H1 (cell line): ENCODE data around the gene SEC31A. TPM values are rescaled to one million over a fixed set of nuclear protein-coding genes. Genes with fewer than 3 reads are reported as not detected.

Experiments used
- CTCF ChIA-PET: fragments of 300-600 bp; sonication (Branson Sonifier 250); formaldehyde crosslinking; loops from one replicate; lab custom pipeline; 2021; ENCODE audit not compliant: partially characterized antibody; lab: Charles Lee
- POLR2A ChIA-PET: fragments of 300-600 bp; sonication (Branson Sonifier 250); formaldehyde crosslinking; loops from one replicate; lab custom pipeline; 2021; ENCODE audit warnings: inconsistent platforms; ENCODE audit not compliant: partially characterized antibody; lab: Charles Lee
- DNase-seq, 2 experiments: peaks; one replicate each; pipeline versions ENCODE4 v3.0.0 to v3.0.0-alpha.2; 2010 to 2022; ENCODE audit warnings: low spot score in 2 of 2, low read depth in 1 of 2, mixed read lengths in 1 of 2
- FAIRE-seq: peaks from 2 replicates; lab custom pipeline; 2011; peaks lifted over from hg19 to GRCh38; lab: Jason Lieb, UNC
- H2AFZ ChIP-seq: 2 replicates; pipeline ENCODE4 v1.8.1; 2012; ENCODE audit warnings: low read length, inconsistent platforms
- H2AK5ac ChIP-seq: 2 replicates; pipeline ENCODE4 v1.6.1; 2013; ENCODE audit warnings: low read depth, low read length
- H2BK120ac ChIP-seq: replicated peaks from 2 replicates; pipeline ENCODE3; 2013; ENCODE audit warnings: low read depth, low read length, inconsistent platforms
- H2BK12ac ChIP-seq: 2 replicates; pipeline ENCODE4 v1.6.1; 2013; ENCODE audit warnings: low read depth, low read length
- H2BK15ac ChIP-seq: 2 replicates; pipeline ENCODE4 v1.6.1; 2013; ENCODE audit warnings: low read length
- H2BK20ac ChIP-seq: 2 replicates; pipeline ENCODE4 v1.6.1; 2013; ENCODE audit warnings: low read length
- H2BK5ac ChIP-seq: 2 replicates; pipeline ENCODE4 v1.6.1; 2013; ENCODE audit warnings: low read depth, low read length
- H3K14ac ChIP-seq: 2 replicates; pipeline ENCODE4 v1.6.1; 2013; ENCODE audit warnings: inconsistent platforms; ENCODE audit not compliant: insufficient read length
- H3K18ac ChIP-seq: 2 replicates; pipeline ENCODE4 v1.6.1; 2013; ENCODE audit warnings: low read length; ENCODE audit errors: extremely low read depth
- H3K23ac ChIP-seq: 2 replicates; pipeline ENCODE4 v1.6.1; 2013; ENCODE audit warnings: inconsistent platforms; ENCODE audit not compliant: insufficient read length
- H3K23me2 ChIP-seq: 2 replicates; pipeline ENCODE4 v1.6.1; 2013; ENCODE audit warnings: low read depth, low read length
- H3K27ac ChIP-seq: 2 replicates; pipeline ENCODE4 v1.6.1; 2011; ENCODE audit warnings: low read depth, low read length, inconsistent platforms
- H3K27me3 ChIP-seq, 4 experiments: replicated peaks in 1 of 4; 1 replicate in 1 of 4; 2 replicates in 3 of 4; pipeline versions ENCODE4 v1.6.1 to v1.8.1; 2011 to 2013; ENCODE audit warnings: low read length in 3 of 4, mild to moderate bottlenecking in 3 of 4, inconsistent platforms in 2 of 4, mixed read lengths in 2 of 4, moderate library complexity in 1 of 4; ENCODE audit not compliant: control insufficient read depth in 3 of 4, insufficient read depth in 3 of 4; ENCODE audit errors: extremely low read depth in 1 of 4
- H3K36me3 ChIP-seq, 4 experiments: 2 replicates each; pipeline versions ENCODE4 v1.6.1 to v1.8.1; 2011 to 2013; ENCODE audit warnings: mild to moderate bottlenecking in 4 of 4, low read length in 3 of 4, moderate library complexity in 2 of 4, control low read depth in 1 of 4, inconsistent platforms in 1 of 4; ENCODE audit not compliant: insufficient read depth in 4 of 4, control insufficient read depth in 2 of 4
- H3K4ac ChIP-seq: replicated peaks from 2 replicates; pipeline ENCODE3; 2013; ENCODE audit warnings: low read length, low read depth, mixed read lengths, inconsistent platforms; ENCODE audit not compliant: insufficient read length
- H3K4me1 ChIP-seq, 4 experiments: replicated peaks in 1 of 4; 1 replicate in 1 of 4; 2 replicates in 3 of 4; pipeline versions ENCODE4 v1.6.1 to v1.8.1; 2011 to 2013; ENCODE audit warnings: low read length in 3 of 4, inconsistent platforms in 2 of 4, mixed read lengths in 1 of 4; ENCODE audit not compliant: insufficient read depth in 4 of 4, control insufficient read depth in 3 of 4
- H3K4me2 ChIP-seq, 2 experiments: 2 replicates each; pipeline versions ENCODE4 v1.6.1 to v1.8.1; 2011 to 2013; ENCODE audit warnings: low read depth in 2 of 2, low read length in 2 of 2, control low read depth in 1 of 2, inconsistent platforms in 1 of 2, mild to moderate bottlenecking in 1 of 2; ENCODE audit not compliant: insufficient read depth in 1 of 2
- H3K4me3 ChIP-seq, 4 experiments: fragments of 200-600, 300-600 bp in 1 of 4; sonication (generic), shearing (Covaris generic), sonication (Bioruptor Twin) in 1 of 4; 2 replicates each; pipeline versions ENCODE4 v1.5.1 to v1.8.1; 2011 to 2016; ENCODE audit warnings: low read length in 4 of 4, low read depth in 3 of 4, control low read depth in 2 of 4, inconsistent platforms in 2 of 4, mild to moderate bottlenecking in 2 of 4, mixed read lengths in 1 of 4, moderate library complexity in 1 of 4; ENCODE audit not compliant: insufficient read depth in 2 of 4; ENCODE audit errors: extremely low read depth in 1 of 4
- H3K56ac ChIP-seq: replicated peaks from 2 replicates; pipeline ENCODE3; 2013; ENCODE audit warnings: low read depth, mild to moderate bottlenecking, mixed read lengths, low read length, inconsistent platforms; ENCODE audit not compliant: insufficient read length
- H3K79me1 ChIP-seq: 2 replicates; pipeline ENCODE4 v1.6.1; 2013; ENCODE audit warnings: low read depth, low read length, control low read depth
- H3K79me2 ChIP-seq, 2 experiments: 2 replicates each; pipeline versions ENCODE4 v1.6.1 to v1.8.1; 2012 to 2013; ENCODE audit warnings: low read length in 2 of 2, mild to moderate bottlenecking in 2 of 2, inconsistent platforms in 1 of 2; ENCODE audit not compliant: insufficient read depth in 2 of 2, control insufficient read depth in 1 of 2
- H3K9ac ChIP-seq, 4 experiments: replicated peaks in 1 of 4; 1 replicate in 1 of 4; 2 replicates in 3 of 4; pipeline versions ENCODE4 v1.6.1 to v1.8.1; 2011 to 2013; ENCODE audit warnings: low read depth in 3 of 4, low read length in 3 of 4, control low read depth in 2 of 4, mild to moderate bottlenecking in 2 of 4, moderate library complexity in 2 of 4, inconsistent platforms in 1 of 4; ENCODE audit errors: extremely low read depth in 1 of 4
- H3K9me3 ChIP-seq, 2 experiments: 2 replicates each; pipeline versions ENCODE4 v1.6.1 to v1.8.1; 2012 to 2013; ENCODE audit warnings: mild to moderate bottlenecking in 2 of 2, moderate library complexity in 2 of 2, control low read depth in 1 of 2, inconsistent platforms in 1 of 2, low read depth in 1 of 2, low read length in 1 of 2, mixed read lengths in 1 of 2; ENCODE audit not compliant: insufficient read depth in 2 of 2
- H4K20me1 ChIP-seq, 2 experiments: replicated peaks in 1 of 2; 2 replicates each; pipeline versions ENCODE3 to v1.8.1; 2011 to 2013; ENCODE audit warnings: inconsistent platforms in 2 of 2, low read length in 2 of 2, mild to moderate bottlenecking in 1 of 2; ENCODE audit not compliant: insufficient read depth in 2 of 2, control insufficient read depth in 1 of 2
- H4K5ac ChIP-seq: 2 replicates; pipeline ENCODE4 v1.6.1; 2013; ENCODE audit warnings: low read length, low read depth, mixed read lengths, inconsistent platforms; ENCODE audit not compliant: insufficient read length
- H4K8ac ChIP-seq: 2 replicates; pipeline ENCODE4 v1.8.0; 2013; ENCODE audit warnings: mild to moderate bottlenecking, moderate library complexity, low read length, inconsistent platforms; ENCODE audit not compliant: insufficient read depth; ENCODE audit errors: extremely low read depth
- H4K91ac ChIP-seq: replicated peaks from 2 replicates; pipeline ENCODE3; 2013; ENCODE audit warnings: low read length, mixed read lengths, inconsistent platforms; ENCODE audit not compliant: insufficient read length
- CHD2 ChIP-seq: IDR thresholded peaks from 2 replicates; pipeline ENCODE4 v1.6.1; 2012; ENCODE audit warnings: low read length, improper control_type of control experiment
- MAFK ChIP-seq: IDR thresholded peaks from 2 replicates; pipeline ENCODE4 v1.6.1; 2012; ENCODE audit warnings: low read depth, mild to moderate bottlenecking, improper control_type of control experiment, low read length
- PHF8 ChIP-seq: fragments of 200-600 bp; sonication (generic); conservative IDR thresholded peaks from 2 replicates; pipeline ENCODE4 v1.7.1; 2012; ENCODE audit warnings: low read depth, mild to moderate bottlenecking, inconsistent platforms, low read length, moderate library complexity
- POLR2A ChIP-seq, 2 experiments: IDR thresholded peaks; 1 replicate in 1 of 2; 2 replicates in 1 of 2; pipeline ENCODE4 v1.6.1; 2011; ENCODE audit warnings: low read depth in 2 of 2, low read length in 2 of 2, mild to moderate bottlenecking in 2 of 2; ENCODE audit errors: control extremely low read depth in 1 of 2
- SIRT6 ChIP-seq: IDR thresholded peaks from one replicate; pipeline ENCODE4 v1.7.1; 2012; ENCODE audit warnings: low read length, inconsistent platforms
- TBP ChIP-seq: IDR thresholded peaks from 2 replicates; pipeline ENCODE4 v1.6.1; 2011; ENCODE audit warnings: low read depth, low read length, improper control_type of control experiment
- WGBS, 2 experiments: shearing (Covaris generic) in 1 of 2; methylation state at CpG; one replicate each; pipeline versions ENCODE4 v1.1.6 to v1.1.7; 2013 to 2015; ENCODE audit warnings: low lambda C conversion rate in 2 of 2, mixed read lengths in 2 of 2, inconsistent platforms in 1 of 2, low coverage in 1 of 2, missing lambda C conversion rate in 1 of 2; ENCODE audit not compliant: insufficient replicate concordance in 2 of 2, insufficient coverage in 1 of 2, insufficient read length in 1 of 2; ENCODE audit errors: extremely low coverage in 1 of 2, missing lambda C conversion rate in 1 of 2; 5-methylcytosine and 5-hydroxymethylcytosine counted together
- polyA plus RNA-seq, 7 experiments: library from polyadenylated mRNA; depleted of rRNA in 3 of 7; stranded (reverse) in 5 of 7; unstranded in 2 of 7; fragments of >200 nt in 5 of 7; fragments of 200-250 nt in 2 of 7; gene quantifications; 1 replicate in 5 of 7; 2 replicates in 1 of 7; 4 replicates in 1 of 7; pipeline versions ENCODE4 v1.2.1 to v1.2.3, GENCODE V29; 2011 to 2013; ENCODE audit warnings: missing spikeins in 2 of 7, mixed read lengths in 2 of 7
- total RNA-seq: library from RNA; stranded (reverse); fragmentation: NEBNext Ultra II Directional; extraction: Animal tissue kit (Norgen Biotek cat#: 25700); gene quantifications from 2 replicates; pipeline ENCODE4 v1.2.1, GENCODE V29; 2021

The SEC31A gene
- total and polyA plus RNA-seq, 2 of the 8 experiments (the other 6 are each of a cell fraction or from before 2014, with no cell fraction given) = 112 to 125 TPM

DNA sequence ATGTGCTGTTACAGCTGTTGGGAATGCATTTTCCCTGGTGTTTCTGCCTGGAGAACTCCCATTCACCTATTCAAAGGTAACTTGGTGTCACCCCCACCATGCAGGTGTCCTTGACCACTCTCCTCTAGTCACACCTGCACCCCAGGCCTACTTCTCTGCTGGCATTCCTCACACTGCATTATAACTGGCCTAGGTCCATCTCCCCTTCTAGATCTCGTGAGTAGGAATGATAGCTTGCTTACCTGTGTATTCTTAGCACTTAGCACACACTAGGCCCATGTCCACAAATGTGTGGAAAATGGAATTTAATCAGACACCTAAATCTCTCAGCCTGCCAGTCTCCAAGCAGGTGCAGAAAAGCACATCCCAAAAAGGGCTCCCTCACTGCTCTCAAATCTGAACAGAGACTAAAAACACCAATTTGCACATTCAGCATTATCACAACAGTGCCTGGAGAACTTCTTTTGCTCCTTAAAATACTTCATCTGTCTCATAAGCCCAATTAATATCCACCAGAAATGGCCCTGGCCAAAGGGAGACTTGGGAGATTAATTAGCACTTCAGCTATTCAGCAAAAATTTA, 110.7 kb downstream of the SEC31A start:
- Histone ChIP-seq H2BK120ac (no peak overlapping the region), H2AFZ (no peak overlapping the region), H4K20me1 (peaks cover 6 to 15% of the 10 kb centered on the region in 2 experiments), H3K4me2 (no peak overlapping the region), H4K91ac (no peak overlapping the region), H3K27ac (no peak overlapping the region), H3K9me3 (peaks cover 0 to 3% of the 10 kb centered on the region in 2 experiments; a peak in 1 of 4 replicates), H3K9ac (no peak overlapping the region), H3K4me3 (no peak overlapping the region), H3K79me1 (no peaks in the 10 kb centered on the region), H2BK5ac (no peak overlapping the region), H3K23ac (no peak overlapping the region), H3K36me3 (no peaks in the 10 kb centered on the region), H2BK20ac (no peak overlapping the region), H4K5ac (no peak overlapping the region), H3K79me2 (no peaks in the 10 kb centered on the region), H2AK5ac (no peak overlapping the region), H3K18ac (no peak overlapping the region), H3K56ac (no peak overlapping the region), H3K4ac (no peak overlapping the region), H2BK12ac (no peak overlapping the region), H2BK15ac (no peak overlapping the region), H3K4me1 (peaks cover 0 to 13% (median 3%) of the 10 kb centered on the region in 4 experiments; a peak in 4 of 7 replicates)
- POLR2A ChIA-PET = interaction anchor here (0.6 kb wide), 1 partner anchor 161 kb away, joined by 4 read pairs; no protein-coding TSS in a partner anchor
- CTCF ChIA-PET = interaction anchor here (1.4 kb wide), 1 partner anchor 38 kb away, joined by 4 read pairs; no protein-coding TSS in a partner anchor
- DNase-seq = no peak
- TF ChIP-seq POLR2A (IDR thresholded peaks at IDR 0.05; ENCODE audit: control extremely low read depth in 1 of 2, low read depth in 2 of 2, low read length in 2 of 2) (no peak), TBP (no peak), CHD2 (no peak), SIRT6 (no peak), PHF8 (no peak), MAFK (peak; percentile 40; the same call in 1 of the 2 replicates)
- TF ChIP-seq, all 59 proteins: peak for 1
- Histone ChIP-seq H4K8ac (no peak overlapping the region), H3K14ac (no peak overlapping the region), H3K27me3 (peaks cover 26 to 47% (median 42%) of the 10 kb centered on the region in 4 experiments), H3K23me2 (no peaks in the 10 kb centered on the region)
- no peak for FAIRE-seq
- 75% methylated on average over 1 of the region's 1 CpG; no CpG with 5 or more reads in 1 of the 2 experiments for WGBS, 2 experiments
